K562 (cell line): ENCODE data around the gene GLE1. TPM values are rescaled to one million over a fixed set of nuclear protein-coding genes. Genes with fewer than 3 reads are reported as not detected.

Source experiments
- MCM7 ChIP-seq, 2 experiments: fragments of 450-650 bp; IDR thresholded peaks; 2 replicates each; pipeline ENCODE4 v1.6.1; 2016 to 2018
- NBN ChIP-seq: fragments of 450-650 bp; IDR thresholded peaks from 2 replicates; pipeline ENCODE4 v1.6.1; 2016; ENCODE audit warnings: low read depth, mild to moderate bottlenecking
- POLR2H ChIP-seq: IDR thresholded peaks from 2 replicates; pipeline ENCODE4 v1.6.1; 2016; ENCODE audit warnings: missing genetic modification characterization, low read depth, mild to moderate bottlenecking, control low read depth, missing compliant biosample characterization, moderate library complexity
- SP2 ChIP-seq: IDR thresholded peaks from 2 replicates; pipeline ENCODE4 v1.6.1; 2011; ENCODE audit warnings: mild to moderate bottlenecking, low read depth, low read length, moderate library complexity; ENCODE audit not compliant: poor library complexity, severe bottlenecking; ENCODE audit errors: extremely low read depth
- YY1 ChIP-seq, 3 experiments: IDR thresholded peaks; 2 replicates each; pipeline ENCODE4 v1.6.1; 2011; ENCODE audit warnings: low read length in 2 of 3, mild to moderate bottlenecking in 2 of 3, moderate library complexity in 2 of 3, borderline replicate concordance in 1 of 3, control low read depth in 1 of 3, low read depth in 1 of 3; ENCODE audit not compliant: insufficient read depth in 3 of 3, insufficient replicate concordance in 2 of 3, control insufficient read depth in 1 of 3, insufficient read length in 1 of 3; ENCODE audit errors: extremely low read depth in 1 of 3
- polyA plus RNA-seq, 8 experiments: library from polyadenylated mRNA; depleted of rRNA in 4 of 8; stranded (reverse) in 5 of 8; unstranded in 3 of 8; fragments of >200 nt; fragmentation: Nextera tagmentation in 2 of 8; fragmentation: Illumina TruSeq in 1 of 8; extraction: Ambion mirVana in 2 of 8; extraction: Trizol in 1 of 8; gene quantifications; 2 replicates each; pipeline versions ENCODE4 v1.2.1 to v1.2.3, GENCODE V29; 2011 to 2014; ENCODE audit warnings: inconsistent platforms in 1 of 8, missing spikeins in 1 of 8
- total RNA-seq, 7 experiments: library from RNA; depleted of rRNA in 6 of 7; stranded (reverse); fragments of >200 nt in 6 of 7; fragmentation: Illumina TruSeq in 2 of 7; extraction: Trizol in 2 of 7; gene quantifications; 2 replicates each; pipeline versions ENCODE4 v1.2.1 to v1.2.3, GENCODE V29; 2011 to 2021; ENCODE audit warnings: low replicate concordance in 1 of 7
- TF ChIP-seq, protein P1 (sequence below): fragments of 450-650 bp; IDR thresholded peaks from 2 replicates; pipeline ENCODE4 v1.6.1; 2016; ENCODE audit warnings: low read depth
- TF ChIP-seq, protein P2 (sequence below), 2 experiments: fragments of 450-650 bp in 1 of 2; sonication (generic) in 1 of 2; formaldehyde crosslinking in 1 of 2; IDR thresholded peaks; 2 replicates each; pipeline versions ENCODE4 v1.7.1 to v1.9.0; 2016 to 2022; ENCODE audit warnings: inconsistent platforms in 1 of 2, mild to moderate bottlenecking in 1 of 2, missing genetic modification reagents in 1 of 2

The GLE1 gene
- total and polyA plus RNA-seq, 9 of the 15 experiments (the other 6 are each of a cell fraction or from before 2014, with no cell fraction given): 15.9 to 44.8 (median 37.6) TPM

DNA sequence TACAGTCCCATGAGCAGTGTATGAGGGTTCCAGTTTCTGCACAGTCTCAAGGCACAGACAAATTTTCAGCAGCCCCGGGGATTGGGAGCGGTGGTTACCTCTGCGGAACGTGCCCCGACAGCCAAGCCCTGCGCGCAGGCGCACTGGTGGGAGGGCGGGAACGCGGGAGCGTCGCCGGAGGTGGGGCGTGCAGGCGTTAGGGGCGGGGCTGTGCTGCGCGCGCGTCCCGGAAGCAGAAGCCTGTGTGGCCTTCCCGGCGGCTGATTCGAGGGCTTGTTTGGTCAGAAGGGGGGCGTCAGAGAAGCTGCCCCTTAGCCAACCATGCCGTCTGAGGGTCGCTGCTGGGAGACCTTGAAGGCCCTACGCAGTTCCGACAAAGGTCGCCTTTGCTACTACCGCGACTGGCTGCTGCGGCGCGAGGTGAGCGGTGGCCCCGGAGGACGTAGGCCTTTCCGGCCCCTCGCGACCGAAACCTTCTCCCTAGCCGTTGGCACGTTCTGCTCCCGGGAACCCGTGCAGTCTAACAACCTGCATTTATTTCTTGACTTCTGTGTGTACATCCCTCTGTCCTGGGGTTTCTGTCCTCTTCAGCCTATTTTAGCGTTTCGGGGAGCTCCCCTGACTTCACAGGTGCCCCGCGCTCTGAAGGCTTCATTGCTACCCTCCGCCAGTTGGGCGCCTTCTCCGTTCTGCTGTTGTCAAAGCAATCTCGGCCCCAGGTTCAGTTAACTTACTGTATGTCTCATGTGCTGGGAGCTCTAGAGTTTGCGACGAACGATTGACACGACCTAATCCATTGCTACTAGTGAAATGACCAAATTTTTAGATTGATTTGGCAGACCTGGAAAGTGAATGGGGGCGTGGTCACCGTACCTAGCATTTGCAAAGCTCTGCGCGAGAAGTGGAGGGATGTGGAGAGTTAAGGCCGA lies at the start of gene GLE1 (continued):
- TF ChIP-seq, protein P1, sequence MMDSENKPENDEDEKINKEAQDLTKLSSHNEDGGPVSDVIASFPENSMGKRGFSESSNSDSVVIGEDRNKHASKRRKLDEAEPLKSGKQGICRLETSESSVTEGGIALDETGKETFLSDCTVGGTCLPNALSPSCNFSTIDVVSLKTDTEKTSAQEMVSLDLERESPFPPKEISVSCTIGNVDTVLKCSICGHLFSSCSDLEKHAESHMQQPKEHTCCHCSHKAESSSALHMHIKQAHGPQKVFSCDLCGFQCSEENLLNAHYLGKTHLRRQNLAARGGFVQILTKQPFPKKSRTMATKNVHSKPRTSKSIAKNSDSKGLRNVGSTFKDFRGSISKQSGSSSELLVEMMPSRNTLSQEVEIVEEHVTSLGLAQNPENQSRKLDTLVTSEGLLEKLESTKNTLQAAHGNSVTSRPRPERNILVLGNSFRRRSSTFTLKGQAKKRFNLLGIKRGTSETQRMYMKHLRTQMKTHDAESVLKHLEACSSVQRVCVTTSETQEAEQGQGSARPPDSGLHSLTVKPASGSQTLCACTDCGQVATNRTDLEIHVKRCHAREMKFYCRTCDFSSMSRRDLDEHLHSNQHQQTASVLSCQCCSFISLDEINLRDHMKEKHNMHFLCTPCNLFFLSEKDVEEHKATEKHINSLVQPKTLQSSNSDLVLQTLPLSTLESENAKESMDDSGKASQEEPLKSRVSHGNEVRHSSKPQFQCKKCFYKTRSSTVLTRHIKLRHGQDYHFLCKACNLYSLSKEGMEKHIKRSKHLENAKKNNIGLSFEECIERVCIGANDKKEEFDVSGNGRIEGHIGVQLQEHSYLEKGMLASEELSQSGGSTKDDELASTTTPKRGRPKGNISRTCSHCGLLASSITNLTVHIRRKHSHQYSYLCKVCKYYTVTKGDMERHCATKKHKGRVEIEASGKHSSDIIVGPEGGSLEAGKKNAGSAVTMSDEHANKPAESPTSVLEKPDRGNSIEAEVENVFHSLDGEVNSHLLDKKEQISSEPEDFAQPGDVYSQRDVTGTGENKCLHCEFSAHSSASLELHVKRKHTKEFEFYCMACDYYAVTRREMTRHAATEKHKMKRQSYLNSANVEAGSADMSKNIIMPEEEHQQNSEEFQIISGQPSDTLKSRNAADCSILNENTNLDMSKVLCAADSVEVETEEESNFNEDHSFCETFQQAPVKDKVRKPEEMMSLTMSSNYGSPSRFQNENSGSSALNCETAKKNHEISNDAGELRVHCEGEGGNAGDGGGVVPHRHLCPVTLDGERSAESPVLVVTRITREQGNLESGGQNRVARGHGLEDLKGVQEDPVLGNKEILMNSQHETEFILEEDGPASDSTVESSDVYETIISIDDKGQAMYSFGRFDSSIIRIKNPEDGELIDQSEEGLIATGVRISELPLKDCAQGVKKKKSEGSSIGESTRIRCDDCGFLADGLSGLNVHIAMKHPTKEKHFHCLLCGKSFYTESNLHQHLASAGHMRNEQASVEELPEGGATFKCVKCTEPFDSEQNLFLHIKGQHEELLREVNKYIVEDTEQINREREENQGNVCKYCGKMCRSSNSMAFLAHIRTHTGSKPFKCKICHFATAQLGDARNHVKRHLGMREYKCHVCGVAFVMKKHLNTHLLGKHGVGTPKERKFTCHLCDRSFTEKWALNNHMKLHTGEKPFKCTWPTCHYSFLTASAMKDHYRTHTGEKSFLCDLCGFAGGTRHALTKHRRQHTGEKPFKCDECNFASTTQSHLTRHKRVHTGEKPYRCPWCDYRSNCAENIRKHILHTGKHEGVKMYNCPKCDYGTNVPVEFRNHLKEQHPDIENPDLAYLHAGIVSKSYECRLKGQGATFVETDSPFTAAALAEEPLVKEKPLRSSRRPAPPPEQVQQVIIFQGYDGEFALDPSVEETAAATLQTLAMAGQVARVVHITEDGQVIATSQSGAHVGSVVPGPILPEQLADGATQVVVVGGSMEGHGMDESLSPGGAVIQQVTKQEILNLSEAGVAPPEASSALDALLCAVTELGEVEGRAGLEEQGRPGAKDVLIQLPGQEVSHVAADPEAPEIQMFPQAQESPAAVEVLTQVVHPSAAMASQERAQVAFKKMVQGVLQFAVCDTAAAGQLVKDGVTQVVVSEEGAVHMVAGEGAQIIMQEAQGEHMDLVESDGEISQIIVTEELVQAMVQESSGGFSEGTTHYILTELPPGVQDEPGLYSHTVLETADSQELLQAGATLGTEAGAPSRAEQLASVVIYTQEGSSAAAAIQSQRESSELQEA: no peak
- TF ChIP-seq, protein P2, sequence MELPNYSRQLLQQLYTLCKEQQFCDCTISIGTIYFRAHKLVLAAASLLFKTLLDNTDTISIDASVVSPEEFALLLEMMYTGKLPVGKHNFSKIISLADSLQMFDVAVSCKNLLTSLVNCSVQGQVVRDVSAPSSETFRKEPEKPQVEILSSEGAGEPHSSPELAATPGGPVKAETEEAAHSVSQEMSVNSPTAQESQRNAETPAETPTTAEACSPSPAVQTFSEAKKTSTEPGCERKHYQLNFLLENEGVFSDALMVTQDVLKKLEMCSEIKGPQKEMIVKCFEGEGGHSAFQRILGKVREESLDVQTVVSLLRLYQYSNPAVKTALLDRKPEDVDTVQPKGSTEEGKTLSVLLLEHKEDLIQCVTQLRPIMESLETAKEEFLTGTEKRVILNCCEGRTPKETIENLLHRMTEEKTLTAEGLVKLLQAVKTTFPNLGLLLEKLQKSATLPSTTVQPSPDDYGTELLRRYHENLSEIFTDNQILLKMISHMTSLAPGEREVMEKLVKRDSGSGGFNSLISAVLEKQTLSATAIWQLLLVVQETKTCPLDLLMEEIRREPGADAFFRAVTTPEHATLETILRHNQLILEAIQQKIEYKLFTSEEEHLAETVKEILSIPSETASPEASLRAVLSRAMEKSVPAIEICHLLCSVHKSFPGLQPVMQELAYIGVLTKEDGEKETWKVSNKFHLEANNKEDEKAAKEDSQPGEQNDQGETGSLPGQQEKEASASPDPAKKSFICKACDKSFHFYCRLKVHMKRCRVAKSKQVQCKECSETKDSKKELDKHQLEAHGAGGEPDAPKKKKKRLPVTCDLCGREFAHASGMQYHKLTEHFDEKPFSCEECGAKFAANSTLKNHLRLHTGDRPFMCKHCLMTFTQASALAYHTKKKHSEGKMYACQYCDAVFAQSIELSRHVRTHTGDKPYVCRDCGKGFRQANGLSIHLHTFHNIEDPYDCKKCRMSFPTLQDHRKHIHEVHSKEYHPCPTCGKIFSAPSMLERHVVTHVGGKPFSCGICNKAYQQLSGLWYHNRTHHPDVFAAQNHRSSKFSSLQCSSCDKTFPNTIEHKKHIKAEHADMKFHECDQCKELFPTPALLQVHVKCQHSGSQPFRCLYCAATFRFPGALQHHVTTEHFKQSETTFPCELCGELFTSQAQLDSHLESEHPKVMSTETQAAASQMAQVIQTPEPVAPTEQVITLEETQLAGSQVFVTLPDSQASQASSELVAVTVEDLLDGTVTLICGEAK (IDR thresholded peaks at IDR 0.05): peak; percentile 72
- TF ChIP-seq, protein P2 (CRISPR knock-in tag; IDR thresholded peaks at IDR 0.05): no peak
- TF ChIP-seq SP2 (no peak), POLR2H (tag) (peak; percentile 62), YY1 (IDR thresholded peaks at IDR 0.05; ENCODE audit: borderline replicate concordance in 1 of 3, control insufficient read depth in 1 of 3, extremely low read depth in 1 of 3, insufficient read depth in 3 of 3, insufficient read length in 1 of 3, insufficient replicate concordance in 2 of 3, low read depth in 1 of 3, low read length in 2 of 3) (no peak), NBN (peak; percentile 65; the same call in 1 of the 2 replicates), MCM7 (IDR thresholded peaks at IDR 0.05) (no peak)
